Measurements from ENCODE around the gene LRRC8E. TPM values are rescaled to one million over a fixed set of nuclear protein-coding genes. Genes with fewer than 3 reads are reported as not detected.
A peak's percentile ranks its signal among the peaks of the same experiment; 100 is the strongest.

The LRRC8E gene
- total RNA-seq, 1 donor from 2014 or later = not detected

GRCh38 chr19:7849631-7849999 lies 38.7 kb upstream of the LRRC8E start:
- intact Hi-C loops (cut with micrococcal nuclease) = no loop called here
- no peaks in the 10 kb centered on the region for H3K27me3 Mint-ChIP-seq (ENCODE audit: low read depth)

GRCh38 chr19:7850000-7850813 lies 38.1 kb upstream of the LRRC8E start:
- intact Hi-C loops (cut with micrococcal nuclease) = no loop called here
- no peak overlapping the region for H3K4me3 Mint-ChIP-seq (ENCODE audit: low read depth)

More at GRCh38 chr19:7849631-7849999, 38.7 kb upstream of the LRRC8E start:
- Mint-ChIP-seq H3K9me3 (no peaks in the 10 kb centered on the region), H3K27ac (no peak overlapping the region), H3K4me3 (ENCODE audit: low read depth) (no peak overlapping the region), H3K4me1 (ENCODE audit: low read depth) (peaks cover 4% of the 10 kb centered on the region), H3K36me3 (ENCODE audit: low read depth) (no peaks in the 10 kb centered on the region)
- no peak for DNase-seq (ENCODE audit: low spot score)

GRCh38 chr19:7850945-7851622 lies 37.2 kb upstream of the LRRC8E start:
- Mint-ChIP-seq H3K4me1 (ENCODE audit: low read depth) (peaks cover 4% of the 10 kb centered on the region), H3K36me3 (ENCODE audit: low read depth) (no peaks in the 10 kb centered on the region), H3K27ac (no peak overlapping the region), H3K27me3 (ENCODE audit: low read depth) (no peaks in the 10 kb centered on the region), H3K4me3 (ENCODE audit: low read depth) (no peak overlapping the region), H3K9me3 (no peaks in the 10 kb centered on the region)
- no peak for DNase-seq (ENCODE audit: low spot score)
- intact Hi-C loops (cut with micrococcal nuclease) = no loop called here

More at GRCh38 chr19:7850000-7850813, 38.1 kb upstream of the LRRC8E start:
- Mint-ChIP-seq H3K9me3 (no peaks in the 10 kb centered on the region), H3K27ac (no peak overlapping the region), H3K4me1 (ENCODE audit: low read depth) (peaks cover 4% of the 10 kb centered on the region), H3K27me3 (ENCODE audit: low read depth) (no peaks in the 10 kb centered on the region), H3K36me3 (ENCODE audit: low read depth) (no peaks in the 10 kb centered on the region)
- no peak for DNase-seq (ENCODE audit: low spot score)

- Mint-ChIP-seq H3K27ac (no peak overlapping the region), H3K4me3 (ENCODE audit: low read depth) (no peak overlapping the region), H3K27me3 (ENCODE audit: low read depth) (no peaks in the 10 kb centered on the region), H3K36me3 (ENCODE audit: low read depth) (no peaks in the 10 kb centered on the region), H3K4me1 (ENCODE audit: low read depth) (peaks cover 4% of the 10 kb centered on the region), H3K9me3 (no peaks in the 10 kb centered on the region)
- no peak for DNase-seq (ENCODE audit: low spot score)
- intact Hi-C loops (cut with micrococcal nuclease) = no loop called here
These were observed 36.4 kb upstream of the LRRC8E start for GRCh38 chr19:7851623-7852500.

- H3K27me3 Mint-ChIP-seq (ENCODE audit: low read depth) = no peaks in the 10 kb centered on the region
- no peak overlapping the region for H3K4me3 Mint-ChIP-seq (ENCODE audit: low read depth)
- intact Hi-C loops (cut with micrococcal nuclease) = no loop called here
These were observed 35.2 kb upstream of the LRRC8E start for GRCh38 chr19:7852851-7853769.

GRCh38 chr19:7853770-7854128 lies 34.6 kb upstream of the LRRC8E start:
- no peak for DNase-seq (ENCODE audit: low spot score)
- H3K36me3 Mint-ChIP-seq (ENCODE audit: low read depth) = no peaks in the 10 kb centered on the region
- intact Hi-C loops (cut with micrococcal nuclease) = no loop called here
- H3K27me3 Mint-ChIP-seq (ENCODE audit: low read depth) = no peaks in the 10 kb centered on the region
- no peak overlapping the region for H3K27ac Mint-ChIP-seq
- H3K4me1 Mint-ChIP-seq (ENCODE audit: low read depth) = peaks cover 4% of the 10 kb centered on the region
- no peaks in the 10 kb centered on the region for H3K9me3 Mint-ChIP-seq
- H3K4me3 Mint-ChIP-seq (ENCODE audit: low read depth) = no peak overlapping the region

More at GRCh38 chr19:7852851-7853769, 35.2 kb upstream of the LRRC8E start:
- Mint-ChIP-seq H3K36me3 (ENCODE audit: low read depth) (no peaks in the 10 kb centered on the region), H3K9me3 (no peaks in the 10 kb centered on the region), H3K27ac (no peak overlapping the region), H3K4me1 (ENCODE audit: low read depth) (peaks cover 4% of the 10 kb centered on the region)
- DNase-seq (ENCODE audit: low spot score) = peak; percentile 51

GRCh38 chr19:7855426-7856108 lies 32.7 kb upstream of the LRRC8E start:
- intact Hi-C loops (cut with micrococcal nuclease) = no loop called here

GRCh38 chr19:7856109-7856591 lies 32.2 kb upstream of the LRRC8E start:
- no peak overlapping the region for H3K27ac Mint-ChIP-seq
- H3K27me3 Mint-ChIP-seq (ENCODE audit: low read depth) = no peaks in the 10 kb centered on the region
- H3K4me1 Mint-ChIP-seq (ENCODE audit: low read depth) = peaks cover 4% of the 10 kb centered on the region
- no peak overlapping the region for H3K4me3 Mint-ChIP-seq (ENCODE audit: low read depth)
- DNase-seq (ENCODE audit: low spot score) = no peak
- H3K36me3 Mint-ChIP-seq (ENCODE audit: low read depth) = no peaks in the 10 kb centered on the region
- intact Hi-C loops (cut with micrococcal nuclease) = no loop called here
- no peaks in the 10 kb centered on the region for H3K9me3 Mint-ChIP-seq

More at GRCh38 chr19:7855426-7856108, 32.7 kb upstream of the LRRC8E start:
- no peak for DNase-seq (ENCODE audit: low spot score)
- Mint-ChIP-seq H3K27ac (no peak overlapping the region), H3K27me3 (ENCODE audit: low read depth) (no peaks in the 10 kb centered on the region), H3K4me3 (ENCODE audit: low read depth) (no peak overlapping the region), H3K36me3 (ENCODE audit: low read depth) (no peaks in the 10 kb centered on the region), H3K4me1 (ENCODE audit: low read depth) (peaks cover 4% of the 10 kb centered on the region), H3K9me3 (no peaks in the 10 kb centered on the region)

- Mint-ChIP-seq H3K4me1 (ENCODE audit: low read depth) (peaks cover 4% of the 10 kb centered on the region), H3K4me3 (ENCODE audit: low read depth) (no peak overlapping the region), H3K9me3 (no peaks in the 10 kb centered on the region), H3K36me3 (ENCODE audit: low read depth) (no peaks in the 10 kb centered on the region), H3K27me3 (ENCODE audit: low read depth) (no peaks in the 10 kb centered on the region), H3K27ac (no peak overlapping the region)
- DNase-seq (ENCODE audit: low spot score) = no peak
- intact Hi-C loops (cut with micrococcal nuclease) = no loop called here
These were observed 31.3 kb upstream of the LRRC8E start for GRCh38 chr19:7856679-7857663.

- H3K27me3 Mint-ChIP-seq (ENCODE audit: low read depth) = peaks cover 2% of the 10 kb centered on the region
- H3K4me1 Mint-ChIP-seq (ENCODE audit: low read depth) = peaks cover 4% of the 10 kb centered on the region
- intact Hi-C loops (cut with micrococcal nuclease) = no loop called here
- H3K27ac Mint-ChIP-seq = no peak overlapping the region
- no peak for DNase-seq (ENCODE audit: low spot score)
- H3K9me3 Mint-ChIP-seq = no peaks in the 10 kb centered on the region
- no peak overlapping the region for H3K4me3 Mint-ChIP-seq (ENCODE audit: low read depth)
- no peaks in the 10 kb centered on the region for H3K36me3 Mint-ChIP-seq (ENCODE audit: low read depth)
These were observed 30.6 kb upstream of the LRRC8E start for GRCh38 chr19:7857727-7858108.
